ENCODE results near the gene ZNF644.

- TF ChIP-seq MAX (IDR thresholded peaks at IDR 0.05) (no peak), FOSL1 (IDR thresholded peaks at IDR 0.05; ENCODE audit: low read depth) (no peak), CTCF (IDR thresholded peaks at IDR 0.05 in 2 of 3, conservative IDR thresholded peaks at IDR 0.05 in 1 of 3; ENCODE audit: borderline replicate concordance in 1 of 3, insufficient read depth in 1 of 3, low read depth in 2 of 3, low read length in 2 of 3) (no peak), EZH2phosphoT487 (IDR thresholded peaks at IDR 0.05; ENCODE audit: borderline replicate concordance) (no peak), EZH2 (IDR thresholded peaks at IDR 0.05) (no peak), CEBPB (IDR thresholded peaks at IDR 0.05; ENCODE audit: low read depth) (no peak), POLR2A (IDR thresholded peaks at IDR 0.05; ENCODE audit: borderline replicate concordance, extremely low read depth, insufficient read depth, insufficient read length) (no peak), POLR2AphosphoS5 (IDR thresholded peaks at IDR 0.05; ENCODE audit: low read depth, low read length) (no peak), EGR1 (IDR thresholded peaks at IDR 0.05; ENCODE audit: low read depth) (no peak), JUND (IDR thresholded peaks at IDR 0.05) (no peak), SP1 (IDR thresholded peaks at IDR 0.05; ENCODE audit: low read depth) (no peak), YY1 (IDR thresholded peaks at IDR 0.05; ENCODE audit: extremely low read depth, insufficient replicate concordance, low read depth, low read length) (no peak), ZBTB33 (IDR thresholded peaks at IDR 0.05; ENCODE audit: extremely low read depth, insufficient replicate concordance, low read length) (no peak)
- TF ChIP-seq, protein P1, sequence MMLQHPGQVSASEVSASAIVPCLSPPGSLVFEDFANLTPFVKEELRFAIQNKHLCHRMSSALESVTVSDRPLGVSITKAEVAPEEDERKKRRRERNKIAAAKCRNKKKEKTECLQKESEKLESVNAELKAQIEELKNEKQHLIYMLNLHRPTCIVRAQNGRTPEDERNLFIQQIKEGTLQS (IDR thresholded peaks at IDR 0.05) = no peak
Measured at GRCh38 chr1:91015794-91016550, 5.9 kb downstream of the ZNF644 start.
